ENCODE results near the gene AKR1D1. TPM values are rescaled to one million over a fixed set of nuclear protein-coding genes. Genes with fewer than 3 reads are reported as not detected.

Gene AKR1D1
- total and polyA plus RNA-seq, 2 of the 13 experiments (the other 11 are each of a cell fraction or from before 2014, with no cell fraction given): 6.9 to 37.0 TPM

GRCh38 chr7:138120140-138120827 is 44.0 kb downstream of the AKR1D1 start (continued):
- TF ChIP-seq ZFP41 (CRISPR knock-in tag; IDR thresholded peaks at IDR 0.05; ENCODE audit: borderline replicate concordance) (no peak), PAX8 (CRISPR knock-in tag; IDR thresholded peaks at IDR 0.05; ENCODE audit: borderline replicate concordance) (no peak), ZNF292 (CRISPR knock-in tag; IDR thresholded peaks at IDR 0.05; ENCODE audit: borderline replicate concordance, low read depth) (no peak), TBL1XR1 (IDR thresholded peaks at IDR 0.05; ENCODE audit: borderline replicate concordance, low read length, partially characterized antibody) (no peak), ZSCAN9 (CRISPR knock-in tag; IDR thresholded peaks at IDR 0.05; ENCODE audit: borderline replicate concordance) (no peak), ASH2L (IDR thresholded peaks at IDR 0.05; ENCODE audit: insufficient read length, low read depth, low read length) (no peak), ZNF431 (CRISPR knock-in tag; IDR thresholded peaks at IDR 0.05; ENCODE audit: borderline replicate concordance, low read depth) (no peak), TAF1 (CRISPR knock-in tag; IDR thresholded peaks at IDR 0.05) (no peak), ZNF17 (CRISPR knock-in tag; IDR thresholded peaks at IDR 0.05) (no peak), DNMT1 (CRISPR knock-in tag; IDR thresholded peaks at IDR 0.05) (no peak), ZBTB33 (CRISPR knock-in tag; IDR thresholded peaks at IDR 0.05) (peak; percentile 29; the same call in 1 of the 2 replicates), ZNF451 (CRISPR knock-in tag; IDR thresholded peaks at IDR 0.05) (no peak), ZNF670 (CRISPR knock-in tag; IDR thresholded peaks at IDR 0.05; ENCODE audit: borderline replicate concordance) (peak; percentile 69; the same call in 1 of the 2 replicates), ZNF781 (CRISPR knock-in tag; IDR thresholded peaks at IDR 0.05; ENCODE audit: borderline replicate concordance, not compliant biosample characterization) (no peak), ZNF782 (CRISPR knock-in tag; IDR thresholded peaks at IDR 0.05; ENCODE audit: borderline replicate concordance) (0 out of 2 replicates have a peak, but pooled peaks have one; percentile 15), MLXIP (CRISPR knock-in tag; IDR thresholded peaks at IDR 0.05; ENCODE audit: borderline replicate concordance) (no peak), HNF4A (CRISPR knock-in tag; IDR thresholded peaks at IDR 0.05) (peak; percentile 63), YEATS4 (CRISPR knock-in tag; IDR thresholded peaks at IDR 0.05; ENCODE audit: borderline replicate concordance) (peak; percentile 56; the same call in 1 of the 2 replicates), ZSCAN31 (CRISPR knock-in tag; IDR thresholded peaks at IDR 0.05; ENCODE audit: low read depth) (no peak), FLYWCH1 (CRISPR knock-in tag; IDR thresholded peaks at IDR 0.05) (no peak), ZNF33B (CRISPR knock-in tag; IDR thresholded peaks at IDR 0.05) (no peak), ZNF746 (CRISPR knock-in tag; IDR thresholded peaks at IDR 0.05) (no peak), PREB (CRISPR knock-in tag; IDR thresholded peaks at IDR 0.05) (no peak), ZNF724P (CRISPR knock-in tag; IDR thresholded peaks at IDR 0.05; ENCODE audit: borderline replicate concordance) (no peak), NFYB (CRISPR knock-in tag; IDR thresholded peaks at IDR 0.05) (no peak)

Measured in HepG2 (cell line).